HEK293 (cell line): ENCODE data around the gene XKR8.

Source experiments
- BCL11A ChIP-seq: fragments of 450-650 bp; formaldehyde crosslinking; IDR thresholded peaks from 2 replicates; pipeline ENCODE4 v1.5.1; 2016; ENCODE audit warnings: low read depth, missing biosample characterization, missing genetic modification characterization
- CTCF ChIP-seq: fragments of 450-650 bp; formaldehyde crosslinking; IDR thresholded peaks from 2 replicates; pipeline ENCODE4 v1.5.1; 2016; ENCODE audit warnings: missing biosample characterization, missing genetic modification characterization
- HOXA7 ChIP-seq: sonication (generic); formaldehyde crosslinking; IDR thresholded peaks from 2 replicates; pipeline ENCODE4 v1.8.1; 2022; ENCODE audit warnings: missing genetic modification reagents, borderline replicate concordance
- KLF16 ChIP-seq: fragments of 450-650 bp; formaldehyde crosslinking; IDR thresholded peaks from 2 replicates; pipeline ENCODE4 v1.5.1; 2017; ENCODE audit warnings: missing biosample characterization, missing genetic modification characterization
- PRDM2 ChIP-seq: fragments of 450-650 bp; formaldehyde crosslinking; IDR thresholded peaks from 2 replicates; pipeline ENCODE4 v1.5.1; 2016; ENCODE audit warnings: missing biosample characterization, missing genetic modification characterization, borderline replicate concordance
- REST ChIP-seq: fragments of 450-650 bp; formaldehyde crosslinking; IDR thresholded peaks from 2 replicates; pipeline ENCODE4 v1.5.1; 2016; ENCODE audit warnings: missing biosample characterization, missing genetic modification characterization
- TCF7L2 ChIP-seq: IDR thresholded peaks from 2 replicates; pipeline ENCODE4 v1.6.1; 2011; ENCODE audit warnings: low read depth, mild to moderate bottlenecking, inconsistent platforms, low read length, moderate library complexity, borderline replicate concordance
- ZBTB8A ChIP-seq: fragments of 450-650 bp; formaldehyde crosslinking; IDR thresholded peaks from 2 replicates; pipeline ENCODE4 v1.5.1; 2016; ENCODE audit warnings: missing biosample characterization, missing genetic modification characterization
- ZNF274 ChIP-seq, 2 experiments: fragments of 200-500 bp in 1 of 2; fragments of 450-650 bp in 1 of 2; sonication (Bioruptor generic) in 1 of 2; formaldehyde crosslinking in 1 of 2; IDR thresholded peaks; 2 replicates each; pipeline versions ENCODE4 v1.5.1 to v1.6.1; 2014 to 2016; ENCODE audit warnings: borderline replicate concordance in 1 of 2, inconsistent platforms in 1 of 2, low read length in 1 of 2, missing biosample characterization in 1 of 2, missing genetic modification characterization in 1 of 2
- ZNF501 ChIP-seq: fragments of 450-650 bp; formaldehyde crosslinking; IDR thresholded peaks from 2 replicates; pipeline ENCODE4 v1.5.1; 2016; ENCODE audit warnings: missing biosample characterization, missing genetic modification characterization
- ZNF549 ChIP-seq: fragments of 450-650 bp; IDR thresholded peaks from 2 replicates; pipeline ENCODE4 v1.5.1; 2018; ENCODE audit warnings: missing biosample characterization, missing genetic modification characterization, mild to moderate bottlenecking, inconsistent platforms, moderate library complexity
- ZNF76 ChIP-seq: fragments of 450-650 bp; formaldehyde crosslinking; IDR thresholded peaks from 2 replicates; pipeline ENCODE4; 2016; ENCODE audit warnings: low read depth, missing biosample characterization, missing genetic modification characterization, borderline replicate concordance

GRCh38 chr1:27968692-27969091 lies 8.9 kb downstream of the XKR8 start:
- TF ChIP-seq ZNF549, result no peak
- no peak for TF ChIP-seq BCL11A (tag by site-specific recombination)
- TF ChIP-seq ZNF501 (tag by site-specific recombination), result no peak
- TF ChIP-seq CTCF, result no peak
- no peak for TF ChIP-seq PRDM2
- no peak for TF ChIP-seq ZBTB8A (tag by site-specific recombination)
- no peak for TF ChIP-seq ZNF274 (IDR thresholded peaks at IDR 0.05; ENCODE audit: low read length)
- no peak for TF ChIP-seq ZNF274 (tag by site-specific recombination; IDR thresholded peaks at IDR 0.05; ENCODE audit: borderline replicate concordance)
- TF ChIP-seq HOXA7, result no peak
- TF ChIP-seq TCF7L2, result no peak
- TF ChIP-seq ZNF76, result no peak
- no peak for TF ChIP-seq REST (tag by site-specific recombination)
- TF ChIP-seq KLF16 (tag by site-specific recombination), result no peak
